H9 (cell line): ENCODE data around the gene SF3A2. TPM values are rescaled to one million over a fixed set of nuclear protein-coding genes. Genes with fewer than 3 reads are reported as not detected.
A peak's percentile ranks its signal among the peaks of the same experiment; 100 is the strongest.

Experiments
- DNase-seq: peaks from one replicate; pipeline ENCODE4 v3.0.0-alpha.2; 2017
- H2AFZ ChIP-seq: one replicate; pipeline ENCODE4 v1.6.1; 2013; ENCODE audit warnings: mild to moderate bottlenecking, low read length, control low read depth, moderate library complexity
- H2AK5ac ChIP-seq: 2 replicates; pipeline ENCODE4 v1.6.1; 2013; ENCODE audit warnings: low read length, control low read depth, mixed read lengths; ENCODE audit not compliant: insufficient read length
- H2BK120ac ChIP-seq: one replicate; pipeline ENCODE4 v1.6.1; 2013; ENCODE audit warnings: low read depth, mild to moderate bottlenecking, low read length, control low read depth, inconsistent platforms; ENCODE audit not compliant: poor library complexity, severe bottlenecking
- H2BK12ac ChIP-seq: 2 replicates; pipeline ENCODE4 v1.6.1; 2013; ENCODE audit warnings: low read length, control low read depth, mixed read lengths, low read depth; ENCODE audit not compliant: insufficient read length
- H2BK15ac ChIP-seq: 2 replicates; pipeline ENCODE4 v1.6.1; 2013; ENCODE audit warnings: low read depth, low read length, control low read depth
- H2BK20ac ChIP-seq: one replicate; pipeline ENCODE4 v1.6.1; 2013; ENCODE audit warnings: low read depth, mild to moderate bottlenecking, low read length, control low read depth, inconsistent platforms; ENCODE audit not compliant: poor library complexity, severe bottlenecking
- H2BK5ac ChIP-seq: 2 replicates; pipeline ENCODE4 v1.6.1; 2013; ENCODE audit warnings: low read length, control low read depth, mixed read lengths; ENCODE audit not compliant: insufficient read length
- H3K14ac ChIP-seq: 2 replicates; pipeline ENCODE4 v1.6.1; 2013; ENCODE audit warnings: low read length, control low read depth; ENCODE audit not compliant: insufficient read depth
- H3K18ac ChIP-seq: 2 replicates; pipeline ENCODE4 v1.6.1; 2013; ENCODE audit warnings: low read depth, mild to moderate bottlenecking, mixed read lengths, low read length, control low read depth; ENCODE audit not compliant: insufficient read length
- H3K23ac ChIP-seq: 2 replicates; pipeline ENCODE4 v1.6.1; 2013; ENCODE audit warnings: low read length, control low read depth, mixed read lengths, low read depth; ENCODE audit not compliant: insufficient read length
- H3K23me2 ChIP-seq: 2 replicates; pipeline ENCODE4 v1.6.1; 2013; ENCODE audit warnings: low read depth, mild to moderate bottlenecking, mixed read lengths, low read length, control low read depth; ENCODE audit not compliant: insufficient read length, poor library complexity, severe bottlenecking
- H3K27ac ChIP-seq: 2 replicates; pipeline ENCODE4 v1.5.1; 2013; ENCODE audit warnings: low read length, control low read depth, mixed read lengths, low read depth; ENCODE audit not compliant: insufficient read length
- H3K27me3 ChIP-seq: 2 replicates; pipeline ENCODE4 v1.6.1; 2013; ENCODE audit warnings: low read length, control low read depth, inconsistent platforms; ENCODE audit not compliant: insufficient read depth
- H3K4ac ChIP-seq: 2 replicates; pipeline ENCODE4 v1.6.1; 2013; ENCODE audit warnings: low read depth, mild to moderate bottlenecking, control low read depth, inconsistent platforms, low read length, moderate library complexity
- H3K4me1 ChIP-seq: 2 replicates; pipeline ENCODE4 v1.6.1; 2013; ENCODE audit warnings: low read length, control low read depth, inconsistent platforms; ENCODE audit not compliant: insufficient read depth
- H3K4me2 ChIP-seq: 2 replicates; pipeline ENCODE4 v1.6.1; 2013; ENCODE audit warnings: low read length, control low read depth, mixed read lengths; ENCODE audit not compliant: insufficient read length, insufficient read depth
- H3K56ac ChIP-seq: 2 replicates; pipeline ENCODE4 v1.6.1; 2013; ENCODE audit warnings: low read depth, mild to moderate bottlenecking, mixed read lengths, low read length, control low read depth; ENCODE audit not compliant: insufficient read length
- H3K79me1 ChIP-seq: 2 replicates; pipeline ENCODE4 v1.6.1; 2013; ENCODE audit warnings: low read depth, mild to moderate bottlenecking, moderate library complexity, low read length, control low read depth, inconsistent platforms; ENCODE audit not compliant: insufficient read depth, poor library complexity, severe bottlenecking
- H3K79me2 ChIP-seq: 2 replicates; pipeline ENCODE4 v1.6.1; 2013; ENCODE audit warnings: low read length, control low read depth, inconsistent platforms; ENCODE audit not compliant: insufficient read depth
- H3K9ac ChIP-seq: 2 replicates; pipeline ENCODE4 v1.6.1; 2013; ENCODE audit warnings: low read length, control low read depth, mixed read lengths; ENCODE audit not compliant: insufficient read length; ENCODE audit errors: extremely low read depth
- H3K9me3 ChIP-seq: one replicate; pipeline ENCODE4 v1.6.1; 2013; ENCODE audit warnings: low read depth, low read length, inconsistent platforms; ENCODE audit not compliant: control insufficient read depth
- H3T11ph ChIP-seq: one replicate; pipeline ENCODE4 v1.6.1; 2013; ENCODE audit warnings: mild to moderate bottlenecking, low read length, control low read depth, inconsistent platforms
- H4K20me1 ChIP-seq: one replicate; pipeline ENCODE4 v1.6.1; 2013; ENCODE audit not compliant: control insufficient read depth, insufficient read length, insufficient read depth
- H4K5ac ChIP-seq: 2 replicates; pipeline ENCODE4 v1.6.1; 2013; ENCODE audit warnings: low read depth, mild to moderate bottlenecking, mixed read lengths, low read length, control low read depth; ENCODE audit not compliant: insufficient read length
- H4K8ac ChIP-seq: replicated peaks from 2 replicates; pipeline ENCODE4 v1.6.1; 2013; ENCODE audit warnings: low read length, control low read depth, mixed read lengths, low read depth; ENCODE audit not compliant: insufficient read length
- H4K91ac ChIP-seq: 2 replicates; pipeline ENCODE4 v1.6.1; 2013; ENCODE audit warnings: low read depth, mild to moderate bottlenecking, moderate library complexity, mixed read lengths, low read length, control low read depth; ENCODE audit not compliant: insufficient read length
- H3K27ac Mint-ChIP-seq, 3 experiments: 2 replicates in 2 of 3; 3 replicates in 1 of 3; pipeline ENCODE4 v1.8.0; 2020 to 2021; ENCODE audit warnings: mixed read lengths in 3 of 3, mild to moderate bottlenecking in 1 of 3, moderate library complexity in 1 of 3
- H3K27me3 Mint-ChIP-seq: 2 replicates; pipeline ENCODE4 v1.8.0; 2021; ENCODE audit warnings: low read depth, mild to moderate bottlenecking, moderate library complexity, mixed read lengths
- H3K36me3 Mint-ChIP-seq, 3 experiments: 2 replicates in 2 of 3; 3 replicates in 1 of 3; pipeline ENCODE4 v1.8.0; 2020 to 2021; ENCODE audit warnings: low read depth in 3 of 3, mixed read lengths in 3 of 3; ENCODE audit not compliant: insufficient read depth in 1 of 3
- H3K4me1 Mint-ChIP-seq, 2 experiments: 2 replicates each; pipeline ENCODE4 v1.8.0; 2020; ENCODE audit warnings: mixed read lengths in 2 of 2
- H3K4me3 Mint-ChIP-seq, 2 experiments: 2 replicates in 1 of 2; 3 replicates in 1 of 2; pipeline ENCODE4 v1.8.0; 2020 to 2021; ENCODE audit warnings: mild to moderate bottlenecking in 2 of 2, mixed read lengths in 2 of 2, moderate library complexity in 1 of 2
- H3K9me3 Mint-ChIP-seq, 2 experiments: 2 replicates in 1 of 2; 3 replicates in 1 of 2; pipeline ENCODE4 v1.8.0; 2020; ENCODE audit warnings: mild to moderate bottlenecking in 2 of 2, mixed read lengths in 2 of 2, moderate library complexity in 1 of 2
- CTCF ChIP-seq: fragments of 200-600 bp; sonication (generic); conservative IDR thresholded peaks from 3 replicates; pipeline ENCODE4 v1.8.0; 2021; ENCODE audit warnings: antibody characterized with exemption, mild to moderate bottlenecking
- WGBS: extraction: QIAGEN DNeasy Blood & Tissue Kit; methylation state at CpG from one replicate; pipeline ENCODE4 v1.1.7; 2013; ENCODE audit warnings: missing lambda C conversion rate, low lambda C conversion rate, mixed read lengths; ENCODE audit not compliant: insufficient read length; ENCODE audit errors: extremely low coverage; 5-methylcytosine and 5-hydroxymethylcytosine counted together
- total RNA-seq: library from RNA; stranded (reverse); gene quantifications from 2 replicates; pipeline ENCODE4 v1.2.1, GENCODE V29; 2021

The SF3A2 gene
- total RNA-seq, 1 experiment from 2014 or later = 166 TPM

GRCh38 chr19:2274185-2274711 lies 37.6 kb downstream of the SF3A2 start:
- no peak overlapping the region for H3K4me2 ChIP-seq
- peaks cover 2% of the 10 kb centered on the region; the same call in 1 of the 2 replicates for H3K27me3 Mint-ChIP-seq
- no peaks in the 10 kb centered on the region for H3K27me3 ChIP-seq
- no peak overlapping the region for H3T11ph ChIP-seq
- peaks cover 2% of the 10 kb centered on the region for H4K20me1 ChIP-seq
- H3K23me2 ChIP-seq = peaks cover 4% of the 10 kb centered on the region
- no CpG with 5 or more reads among the region's 9 CpGs for WGBS
- H3K9ac ChIP-seq = no peak overlapping the region
- H4K5ac ChIP-seq = no peak overlapping the region
- no peak for TF ChIP-seq CTCF
- H3K36me3 Mint-ChIP-seq = peaks cover 21 to 42% (median 28%) of the 10 kb centered on the region in 3 experiments
- no peak overlapping the region for H3K56ac ChIP-seq
- H2AK5ac ChIP-seq = no peak overlapping the region
- H3K4ac ChIP-seq = no peak overlapping the region
- H3K27ac ChIP-seq = no peak overlapping the region
- H2BK120ac ChIP-seq = no peak overlapping the region
- no peaks in the 10 kb centered on the region; a peak in 3 of 5 replicates for H3K9me3 Mint-ChIP-seq
- H3K4me1 ChIP-seq = 0 out of 2 replicates have a peak, but pooled peaks cover 2% of the 10 kb centered on the region
- H3K23ac ChIP-seq = no peak overlapping the region
- H3K9me3 ChIP-seq = no peaks in the 10 kb centered on the region
- H4K8ac ChIP-seq = no peak overlapping the region
- H4K91ac ChIP-seq = no peak overlapping the region
- no peak overlapping the region for H2BK20ac ChIP-seq
- no peak overlapping the region for H2BK15ac ChIP-seq
- H3K79me2 ChIP-seq = peaks cover 24% of the 10 kb centered on the region; the same call in 1 of the 2 replicates
- H3K18ac ChIP-seq = no peak overlapping the region
- H3K14ac ChIP-seq = no peak overlapping the region
- H2BK5ac ChIP-seq = no peak overlapping the region
- H2BK12ac ChIP-seq = no peak overlapping the region
- DNase-seq = no peak
- H3K27ac Mint-ChIP-seq = peak overlapping the region; percentile 89 to 97 (median 96); a peak in 6 of 7 replicates
- peaks cover 20 to 25% of the 10 kb centered on the region in 2 experiments for H3K4me1 Mint-ChIP-seq
- peak overlapping the region; percentile 56 to 71; a peak in 4 of 5 replicates for H3K4me3 Mint-ChIP-seq
- no peaks in the 10 kb centered on the region for H3K79me1 ChIP-seq
- H2AFZ ChIP-seq = no peak overlapping the region
